Brain microvascular endothelial cell (primary cell): ENCODE data around the gene GFER.
"Not testable (repeated sequence)": the region's sequence is repeated elsewhere in the genome, so short reads cannot be mapped to it uniquely, and the experiment has no call there.

Experiments
- DNase-seq: peaks from one replicate; pipeline ENCODE4 v3.0.0-alpha.2; 2020
- H3K27ac ChIP-seq: fragments of 250-450 bp; sonication (Bioruptor Pico); 2 replicates; pipeline ENCODE4 v1.5.1; 2020; ENCODE audit warnings: mild to moderate bottlenecking, moderate library complexity
- H3K27me3 ChIP-seq: fragments of 250-450 bp; sonication (Bioruptor Pico); replicated peaks from 2 replicates; pipeline ENCODE4 v1.5.1; 2020; ENCODE audit warnings: mild to moderate bottlenecking
- H3K36me3 ChIP-seq: fragments of 250-450 bp; sonication (Bioruptor Pico); replicated peaks from 2 replicates; pipeline ENCODE4 v1.5.1; 2020; ENCODE audit warnings: mild to moderate bottlenecking
- H3K4me3 ChIP-seq: 2 replicates; pipeline ENCODE4 v1.5.1; 2011; ENCODE audit warnings: low read depth, mild to moderate bottlenecking, control low read depth, low read length, moderate library complexity
- in situ Hi-C: cut with HindIII; loops from 2 replicates; pipeline ENCODE4 v1.10.0; 2017; ENCODE audit warnings: low sequenced_read_pairs, low pct_ligation_motif_present
- TF ChIP-seq, protein P1 (sequence below): IDR thresholded peaks from 2 replicates; pipeline ENCODE4 v1.5.1; 2011; ENCODE audit warnings: low read depth, mild to moderate bottlenecking, moderate library complexity, low read length, control low read depth, inconsistent platforms; ENCODE audit errors: missing control alignments

GFER gene

DNA sequence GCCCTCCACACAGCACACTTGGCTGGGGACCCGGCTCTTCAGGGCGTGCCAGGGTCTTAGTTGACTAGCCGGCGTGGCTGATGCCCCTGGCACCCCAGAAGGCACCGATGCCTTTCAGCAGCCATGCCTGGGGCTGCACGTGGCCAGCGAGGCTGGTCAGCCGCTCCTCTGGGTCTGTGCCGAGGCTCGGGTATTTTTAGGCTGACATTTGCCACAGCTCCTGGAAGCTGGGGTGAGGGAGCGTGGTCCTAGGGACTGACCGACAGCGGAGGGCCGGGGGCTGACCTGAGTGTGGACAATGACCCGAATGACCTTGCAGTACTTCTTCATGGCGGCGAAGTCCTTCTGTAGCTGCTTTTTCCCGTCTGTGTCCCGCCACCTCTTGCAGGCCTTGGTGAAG, 33.4 kb upstream of the GFER start:
- TF ChIP-seq, protein P1, sequence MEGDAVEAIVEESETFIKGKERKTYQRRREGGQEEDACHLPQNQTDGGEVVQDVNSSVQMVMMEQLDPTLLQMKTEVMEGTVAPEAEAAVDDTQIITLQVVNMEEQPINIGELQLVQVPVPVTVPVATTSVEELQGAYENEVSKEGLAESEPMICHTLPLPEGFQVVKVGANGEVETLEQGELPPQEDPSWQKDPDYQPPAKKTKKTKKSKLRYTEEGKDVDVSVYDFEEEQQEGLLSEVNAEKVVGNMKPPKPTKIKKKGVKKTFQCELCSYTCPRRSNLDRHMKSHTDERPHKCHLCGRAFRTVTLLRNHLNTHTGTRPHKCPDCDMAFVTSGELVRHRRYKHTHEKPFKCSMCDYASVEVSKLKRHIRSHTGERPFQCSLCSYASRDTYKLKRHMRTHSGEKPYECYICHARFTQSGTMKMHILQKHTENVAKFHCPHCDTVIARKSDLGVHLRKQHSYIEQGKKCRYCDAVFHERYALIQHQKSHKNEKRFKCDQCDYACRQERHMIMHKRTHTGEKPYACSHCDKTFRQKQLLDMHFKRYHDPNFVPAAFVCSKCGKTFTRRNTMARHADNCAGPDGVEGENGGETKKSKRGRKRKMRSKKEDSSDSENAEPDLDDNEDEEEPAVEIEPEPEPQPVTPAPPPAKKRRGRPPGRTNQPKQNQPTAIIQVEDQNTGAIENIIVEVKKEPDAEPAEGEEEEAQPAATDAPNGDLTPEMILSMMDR = no peak
- DNase-seq = no peak
- Histone ChIP-seq H3K36me3 (no peaks in the 10 kb centered on the region), H3K27me3 (no peaks in the 10 kb centered on the region), H3K27ac (no peak overlapping the region), H3K4me3 (no peak overlapping the region)
- in situ Hi-C loops = no loop called here

DNA sequence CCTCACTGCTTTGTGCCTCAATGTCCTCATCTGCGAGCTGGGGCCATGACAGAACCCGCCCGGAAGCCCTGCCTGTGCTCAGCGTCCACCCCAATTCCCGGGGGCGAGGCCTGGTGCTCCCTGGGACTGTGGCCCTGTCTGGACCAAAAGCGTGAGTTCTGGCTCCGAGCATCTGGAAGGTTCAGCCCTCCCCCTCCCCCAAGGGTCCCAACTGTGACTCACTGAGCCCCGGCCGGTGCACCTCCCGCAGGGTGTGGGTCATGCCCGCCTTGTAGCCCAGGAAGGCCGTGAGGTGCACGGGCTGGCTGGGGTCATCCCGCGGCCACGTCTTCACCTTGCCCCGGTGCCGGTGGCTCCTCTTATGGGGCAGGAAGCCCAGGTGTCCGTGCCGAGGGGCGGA, 30.3 kb upstream of the GFER start:
- in situ Hi-C loops = no loop called here
- DNase-seq = no peak
- TF ChIP-seq, protein P1 = no peak
- Histone ChIP-seq H3K4me3 (no peak overlapping the region), H3K27ac (no peak overlapping the region), H3K36me3 (no peaks in the 10 kb centered on the region), H3K27me3 (no peaks in the 10 kb centered on the region)

DNA sequence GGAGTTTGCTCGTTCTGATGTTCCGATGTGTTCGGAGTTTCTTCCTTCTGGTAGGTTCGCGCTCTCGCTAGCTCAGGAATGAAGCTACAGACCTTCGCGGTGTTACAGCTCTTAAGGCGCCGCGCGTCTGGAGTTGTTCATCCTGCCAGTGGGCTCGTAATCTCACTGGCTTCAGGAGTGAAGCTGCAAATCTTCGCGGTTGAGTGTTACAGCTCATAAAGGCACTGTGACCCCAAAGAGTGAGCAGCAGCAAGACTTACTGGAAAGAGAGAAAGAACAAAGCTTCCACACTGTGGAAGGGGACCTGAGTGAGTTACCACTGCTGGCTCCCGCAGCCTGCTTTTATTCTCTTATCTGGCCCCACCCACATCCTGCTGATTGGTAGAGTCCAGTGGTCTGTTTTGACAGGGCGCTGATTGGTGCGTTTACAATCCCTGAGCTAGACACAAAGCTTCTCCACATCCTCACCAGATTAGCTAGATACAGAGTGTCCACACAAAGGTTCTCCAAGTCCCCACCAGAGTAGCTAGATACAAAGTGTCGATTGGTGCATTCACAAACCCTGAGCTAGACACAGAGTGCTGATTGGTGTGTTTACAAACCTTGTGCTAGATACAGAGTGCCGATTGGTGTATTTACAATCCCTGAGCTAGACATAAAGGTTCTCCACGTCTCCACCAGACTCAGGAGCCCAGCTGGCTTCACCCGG, 26.4 kb upstream of the GFER start:
- peaks cover 15% of the 10 kb centered on the region for H3K36me3 ChIP-seq
- in situ Hi-C loops, H3K4me3 ChIP-seq, H3K27me3 ChIP-seq, DNase-seq, H3K27ac ChIP-seq: not testable (repeated sequence)

DNA sequence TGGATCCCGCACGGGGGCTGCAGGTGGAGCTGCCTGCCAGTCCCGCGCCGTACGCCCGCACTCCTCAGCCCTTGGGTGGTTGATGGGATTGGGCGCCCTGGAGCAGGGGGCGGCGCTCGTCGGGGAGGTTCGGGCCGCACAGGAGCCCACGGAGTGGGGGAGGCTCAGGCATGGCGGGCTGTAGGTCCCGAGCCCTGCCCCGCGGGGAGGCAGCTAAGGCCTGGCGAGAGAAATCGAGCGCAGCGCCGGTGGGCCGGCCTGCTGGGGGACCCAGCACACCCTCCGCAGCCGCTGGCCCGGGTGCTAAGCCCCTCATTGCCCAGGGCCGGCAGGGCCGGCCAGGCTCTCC, 25.9 kb upstream of the GFER start:
- H3K27me3 ChIP-seq, H3K4me3 ChIP-seq, in situ Hi-C loops, H3K27ac ChIP-seq, DNase-seq: not testable (repeated sequence)
- H3K36me3 ChIP-seq = peaks cover 20% of the 10 kb centered on the region

DNA sequence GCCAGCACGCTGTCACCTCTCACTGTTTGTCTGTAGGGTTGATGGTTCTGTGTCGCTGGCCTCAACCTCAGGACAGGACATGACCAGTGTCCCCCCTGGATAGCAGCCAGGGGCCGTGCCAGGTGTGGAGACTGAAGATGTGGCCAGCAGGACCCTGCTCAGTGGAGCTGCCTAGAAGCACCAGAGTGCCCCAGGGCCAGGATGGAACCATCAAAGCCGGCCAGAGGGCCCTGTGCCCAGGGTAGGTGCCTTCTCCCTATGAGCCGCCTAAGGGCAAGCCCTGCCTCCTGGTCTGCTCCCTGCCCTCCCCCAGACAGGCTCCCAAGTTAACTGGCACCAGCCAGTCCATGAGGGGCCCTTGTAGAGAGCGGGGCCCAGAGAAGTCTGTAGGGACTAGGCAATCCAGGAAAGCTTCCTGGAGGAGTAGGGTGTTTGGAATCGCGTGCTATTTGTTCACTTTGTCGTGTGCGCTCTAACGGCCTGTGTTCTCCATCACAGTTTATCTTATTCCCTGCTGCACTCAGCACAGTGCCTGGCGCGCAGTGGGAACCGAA, 25.2 kb upstream of the GFER start:
- no peaks in the 10 kb centered on the region for H3K27me3 ChIP-seq
- in situ Hi-C loops = no loop called here
- H3K27ac ChIP-seq = no peak overlapping the region
- H3K4me3 ChIP-seq = peak overlapping the region; percentile 88
- DNase-seq = no peak
- TF ChIP-seq, protein P1 = no peak
- H3K36me3 ChIP-seq = peaks cover 27% of the 10 kb centered on the region

DNA sequence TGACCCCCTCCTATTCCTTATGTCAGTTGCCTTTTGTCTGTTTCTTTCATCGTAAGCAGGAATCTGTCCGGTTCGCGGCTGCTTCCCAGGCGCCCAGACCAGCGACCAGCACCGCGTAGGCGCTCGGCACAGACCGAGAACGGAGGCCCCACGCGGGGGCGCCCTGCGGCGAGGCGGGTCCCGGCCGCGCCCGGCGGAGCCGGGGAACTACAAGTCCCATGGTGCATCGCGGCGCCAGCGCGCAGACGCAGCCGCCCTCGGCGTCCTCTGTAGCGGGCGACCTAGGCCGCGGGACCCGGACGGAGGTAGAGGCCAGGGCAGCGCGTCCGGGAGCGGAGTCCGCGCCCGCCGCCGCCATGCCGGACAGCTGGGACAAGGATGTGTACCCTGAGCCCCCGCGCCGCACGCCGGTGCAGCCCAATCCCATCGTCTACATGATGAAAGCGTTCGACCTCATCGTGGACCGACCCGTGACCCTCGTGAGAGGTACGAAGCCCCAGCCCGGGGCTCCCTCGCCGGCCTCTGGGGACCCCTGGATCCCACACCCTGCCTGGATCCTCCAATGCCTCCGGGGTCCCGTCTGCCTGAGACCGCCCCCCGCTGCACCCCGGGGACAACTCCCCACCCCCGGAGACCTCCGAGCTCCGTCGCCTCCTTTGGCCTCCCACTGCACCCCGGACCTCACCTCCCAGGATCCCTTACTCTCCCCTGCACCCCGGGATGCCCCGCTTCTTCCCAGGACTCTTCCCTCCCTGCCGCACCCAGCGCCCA, 24.5 kb upstream of the GFER start, which contains the start of gene NDUFB10:
Gene NDUFB10, plus strand, starts transcription at position 270 of the 771 bp plus-strand sequence. Its CDS starts 87 bp downstream, at position 357.
- DNase-seq = peak; percentile 78
- in situ Hi-C loops = no loop called here
- H3K27ac ChIP-seq = peak within 1 kb of the TSS; percentile 24
- H3K4me3 ChIP-seq = peak within 1 kb of the TSS; percentile 88
- no peaks in the 10 kb centered on the region for H3K27me3 ChIP-seq
- peaks cover 32% of the 10 kb centered on the region for H3K36me3 ChIP-seq
- TF ChIP-seq, protein P1 = peak; percentile 46
